Motor neuron (in vitro differentiated cells): Measurements from ENCODE around the gene USP46. TPM values are rescaled to one million over a fixed set of nuclear protein-coding genes. Genes with fewer than 3 reads are reported as not detected.

ENCODE experiments used
- ATAC-seq, 8 experiments: fragments of 200-7000 bp; cut with Tn5 transposase; replicated peaks in 6 of 8; 2 replicates each; pipeline ENCODE4 v1.8.0; 2021; ENCODE audit warnings: mild to moderate bottlenecking in 8 of 8, moderate library complexity in 8 of 8
- H3K27ac ChIP-seq, 2 donors: fragments of 250-450 bp; sonication (Bioruptor Pico); 2 replicates each; pipeline ENCODE4 v1.9.0; 2021; ENCODE audit warnings: antibody characterized with exemption in 2 of 2, mild to moderate bottlenecking in 2 of 2, moderate library complexity in 1 of 2
- H3K4me1 ChIP-seq, 2 donors: fragments of 250-450 bp; sonication (Bioruptor Pico); replicated peaks in 1 of 2; 2 replicates each; pipeline ENCODE4 v1.6.1; 2021; ENCODE audit warnings: antibody characterized with exemption in 2 of 2, mild to moderate bottlenecking in 2 of 2, moderate library complexity in 1 of 2
- H3K4me3 ChIP-seq, 5 donors: fragments of 250-450 bp; sonication (Bioruptor Pico); 2 replicates each; pipeline ENCODE4 v1.9.0; 2021; ENCODE audit warnings: antibody characterized with exemption in 5 of 5, mild to moderate bottlenecking in 5 of 5, moderate library complexity in 4 of 5
- WGBS, 10 experiments: fragments of 450-650 bp; shearing (Covaris generic); methylation state at CpG; one replicate each; pipeline ENCODE4 v1.0.0; 2022; 5-methylcytosine and 5-hydroxymethylcytosine counted together
- in situ Hi-C, 9 experiments: fragments of 400-800 bp; cut with MboI; loops; one replicate each; pipeline ENCODE4 v1.15.0; 2021; ENCODE audit warnings: low sequenced_read_pairs in 9 of 9, low pct_unique_long_range_greater_than_20kb in 2 of 9; ENCODE audit not compliant: unreplicated experiment in 9 of 9
- total RNA-seq, 8 experiments: library from RNA; unstranded; fragments of 300-600 nt; gene quantifications; 2 replicates each; pipeline versions ENCODE4 v1.2.3 to v1.2.4, GENCODE V29; 2022

USP46 gene, protein sequence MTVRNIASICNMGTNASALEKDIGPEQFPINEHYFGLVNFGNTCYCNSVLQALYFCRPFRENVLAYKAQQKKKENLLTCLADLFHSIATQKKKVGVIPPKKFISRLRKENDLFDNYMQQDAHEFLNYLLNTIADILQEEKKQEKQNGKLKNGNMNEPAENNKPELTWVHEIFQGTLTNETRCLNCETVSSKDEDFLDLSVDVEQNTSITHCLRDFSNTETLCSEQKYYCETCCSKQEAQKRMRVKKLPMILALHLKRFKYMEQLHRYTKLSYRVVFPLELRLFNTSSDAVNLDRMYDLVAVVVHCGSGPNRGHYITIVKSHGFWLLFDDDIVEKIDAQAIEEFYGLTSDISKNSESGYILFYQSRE
- total RNA-seq: 10 to 100 TPM in 6 of 8 experiments, 1 to 10 TPM in 2; 9.2 to 20.7 (median 13.0) TPM

DNA sequence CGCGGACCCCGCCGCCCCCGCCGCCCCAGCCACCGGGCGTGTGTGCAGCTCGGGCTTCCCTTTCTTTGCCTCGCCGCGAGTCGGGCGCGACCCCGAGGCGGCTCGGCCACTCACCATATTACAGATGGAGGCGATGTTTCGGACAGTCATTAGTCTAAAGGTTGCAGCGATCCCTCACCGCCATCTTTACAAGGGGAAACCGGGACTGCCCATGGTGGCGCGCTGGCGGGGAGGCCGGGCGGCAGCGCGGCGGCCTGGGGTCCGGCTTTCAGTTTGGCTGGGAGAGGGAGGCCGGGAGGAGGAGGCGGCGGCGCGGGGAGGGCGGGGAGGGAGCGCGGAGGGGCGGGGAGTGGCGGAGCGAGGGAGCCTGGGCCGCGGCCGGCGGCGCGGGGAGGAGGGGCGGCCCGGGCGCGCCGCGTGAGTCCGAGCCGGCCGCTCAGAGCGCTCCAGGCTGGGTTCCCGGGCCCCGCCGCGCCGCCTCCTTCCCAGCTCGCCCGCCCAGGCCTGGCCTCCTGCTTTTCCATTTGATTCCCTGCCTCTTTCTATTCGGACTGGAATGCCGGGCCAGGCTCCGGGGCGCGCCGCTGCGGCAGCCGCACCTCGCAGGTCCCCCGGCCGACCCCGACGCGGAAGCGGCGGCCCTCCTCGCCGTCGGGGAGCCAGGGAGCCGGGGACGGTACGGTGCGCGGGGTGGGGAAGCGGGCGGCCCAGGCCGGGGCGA, at the start of gene USP46:
TSS of gene USP46 (minus strand) at position 301 of the 721 bp plus-strand sequence. CDS start at position 150, 151 bp downstream.
- peak; percentile 88 to 93 (median 90) for ATAC-seq
- Histone ChIP-seq H3K27ac (peak within 1 kb of the TSS; percentile 84), H3K4me1 (peaks cover 10 to 11% of the 10 kb centered on the region in 2 donors), H3K4me3 (peak within 1 kb of the TSS; percentile 79 to 97 (median 91))
- 0% methylated on average over 4 to 13 of the region's 94 CpGs; no CpG with 5 or more reads in 8 of the 10 experiments for WGBS, 10 experiments
- in situ Hi-C loops: no loop called here

DNA sequence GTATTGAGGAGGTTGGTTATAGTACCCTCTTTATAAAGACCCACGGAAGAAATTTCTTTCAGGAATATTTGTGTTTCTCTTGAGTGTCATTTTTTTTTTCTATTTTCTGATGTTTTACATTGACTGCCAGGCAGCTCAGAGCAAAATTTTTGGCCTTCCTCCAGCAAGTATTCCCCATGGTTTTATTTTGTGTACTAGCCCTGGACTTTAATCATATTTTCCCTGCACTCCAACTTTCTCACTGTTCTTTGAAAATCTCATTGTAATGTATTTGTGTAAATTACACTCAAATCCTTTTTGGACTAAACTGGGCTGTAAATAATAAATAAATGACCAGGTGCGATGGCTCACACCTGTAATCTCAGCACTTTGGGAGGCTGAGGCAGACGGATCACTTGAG, 45.6 kb upstream of the USP46 start:
- ATAC-seq: no peak
- Histone ChIP-seq H3K27ac (no peak overlapping the region), H3K4me3 (no peak overlapping the region), H3K4me1 (no peaks in the 10 kb centered on the region)
- WGBS, 10 experiments: 28 to 94% (median 86%) methylated on average over 2 to 3 of the region's 3 CpGs; no CpG with 5 or more reads in 3 of the 10 experiments
- in situ Hi-C loops: loop anchor here in 1 of 9 experiments (25.0 kb wide), 1 partner anchor 317 kb away; no protein-coding TSS in a partner anchor

DNA sequence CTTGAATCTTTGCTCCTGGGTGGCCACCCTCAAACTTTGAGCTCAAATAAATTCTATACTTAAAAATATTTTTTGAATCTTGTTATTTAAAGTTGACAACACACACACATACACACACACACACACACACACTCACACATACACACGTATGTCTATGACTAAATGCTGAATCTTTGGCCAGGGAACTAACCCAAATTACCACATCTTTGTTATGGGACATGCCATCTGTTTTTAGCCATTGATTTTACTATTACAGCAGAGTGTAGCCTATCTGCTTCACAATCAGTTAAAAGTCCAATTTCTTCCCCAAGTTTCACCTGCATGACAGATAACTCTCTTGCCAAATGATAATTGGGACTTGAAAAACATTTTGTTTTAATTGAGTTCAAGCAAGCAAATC, 45.0 kb upstream of the USP46 start:
- H3K4me1 ChIP-seq: no peaks in the 10 kb centered on the region
- 0 to 71% (median 36%) methylated on average over 1 of the region's 1 CpG; no CpG with 5 or more reads in 6 of the 10 experiments for WGBS, 10 experiments
- no peak for ATAC-seq
- H3K4me3 ChIP-seq: no peak overlapping the region
- in situ Hi-C loops: loop anchor here in 1 of 9 experiments (25.0 kb wide), 1 partner anchor 317 kb away; no protein-coding TSS in a partner anchor
- no peak overlapping the region for H3K27ac ChIP-seq

DNA sequence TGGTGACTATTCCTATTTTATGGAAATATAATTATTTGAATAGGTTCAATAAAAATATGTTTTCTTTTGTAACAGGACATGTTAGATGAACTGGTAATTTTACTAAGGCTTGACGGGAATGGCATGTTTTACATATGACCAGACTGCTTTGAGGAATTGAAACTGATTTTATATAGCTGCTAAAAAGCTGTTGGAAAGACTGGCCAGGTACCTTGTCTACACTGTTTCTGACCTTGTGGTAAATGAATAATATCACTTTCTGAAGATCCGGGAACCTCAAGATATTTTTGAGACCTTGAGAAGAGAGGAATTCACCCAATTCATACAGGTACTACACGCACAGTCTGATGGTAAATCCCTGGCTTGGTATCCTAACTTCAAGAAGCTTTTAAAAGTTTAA, 42.1 kb upstream of the USP46 start:
- in situ Hi-C loops: loop anchor here in 1 of 9 experiments (25.0 kb wide), 1 partner anchor 314 kb away; no protein-coding TSS in a partner anchor
- no peak for ATAC-seq
- 68 to 100% (median 90%) methylated on average over 1 to 3 of the region's 3 CpGs for WGBS, 10 experiments

DNA sequence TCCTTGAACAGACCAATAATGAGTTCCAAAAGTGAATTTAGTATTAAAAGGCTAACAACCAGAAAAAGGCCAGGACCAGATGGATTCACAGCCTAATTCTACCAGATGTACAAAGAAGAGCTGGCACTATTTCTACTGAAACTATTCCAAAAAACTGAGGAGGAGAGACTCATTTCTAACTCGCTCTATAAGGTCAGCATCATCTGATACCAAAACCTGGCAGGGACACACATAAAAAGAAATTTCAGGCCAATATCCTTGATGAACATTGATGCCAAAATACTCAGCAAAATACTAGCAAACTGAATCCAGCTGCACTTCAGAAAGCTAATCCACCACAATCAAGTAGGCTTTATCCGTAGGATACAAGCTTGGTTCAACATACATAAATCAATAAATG, 35.8 kb upstream of the USP46 start:
- in situ Hi-C loops: no loop called here
- 6 to 100% (median 77%) methylated on average over 1 to 2 of the region's 2 CpGs; no CpG with 5 or more reads in 1 of the 10 experiments for WGBS, 10 experiments
- no peaks in the 10 kb centered on the region for H3K4me1 ChIP-seq
- ATAC-seq: no peak
- no peak overlapping the region for H3K27ac ChIP-seq
- no peak overlapping the region for H3K4me3 ChIP-seq

More for the DNA sequence above, 42.1 kb upstream of the USP46 start:
- no peaks in the 10 kb centered on the region for H3K4me1 ChIP-seq
- H3K27ac ChIP-seq: no peak overlapping the region
- H3K4me3 ChIP-seq: no peak overlapping the region

- no peak overlapping the region for H3K4me3 ChIP-seq
- H3K4me1 ChIP-seq: no peaks in the 10 kb centered on the region
- ATAC-seq: no peak
- in situ Hi-C loops: no loop called here
- no peak overlapping the region for H3K27ac ChIP-seq
Observed at GRCh38 chr4:52693492-52693891, 34.4 kb upstream of the USP46 start.

- H3K4me1 ChIP-seq: no peaks in the 10 kb centered on the region
- no peak for ATAC-seq
- in situ Hi-C loops: no loop called here
- no peak overlapping the region for H3K4me3 ChIP-seq
- H3K27ac ChIP-seq: no peak overlapping the region
Observed at GRCh38 chr4:52689096-52689495, 30.0 kb upstream of the USP46 start.

DNA sequence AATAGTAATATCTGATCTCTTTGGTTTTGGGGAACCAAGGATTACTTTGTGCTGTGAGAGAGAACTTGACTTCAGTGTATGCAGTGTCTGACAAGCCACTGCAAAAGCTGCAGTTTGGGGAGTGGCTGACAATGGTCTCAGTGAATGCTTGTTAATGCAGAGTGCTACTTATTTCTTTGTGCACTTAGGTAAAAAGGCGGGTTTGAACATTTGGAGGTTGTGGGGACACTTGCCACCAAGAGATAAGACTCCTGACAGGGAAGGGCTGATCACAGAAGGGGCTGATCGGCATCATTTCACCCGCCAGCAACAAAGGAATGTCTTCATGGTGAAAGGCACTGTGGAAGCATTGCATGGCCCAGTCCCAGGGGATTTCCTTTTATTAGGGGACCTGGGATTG, 28.6 kb upstream of the USP46 start:
- Histone ChIP-seq H3K4me1 (no peaks in the 10 kb centered on the region), H3K4me3 (no peak overlapping the region), H3K27ac (no peak overlapping the region)
- in situ Hi-C loops: no loop called here
- ATAC-seq: no peak
- 25 to 93% (median 70%) methylated on average over 1 to 3 of the region's 3 CpGs; no CpG with 5 or more reads in 2 of the 10 experiments for WGBS, 10 experiments

- H3K27ac ChIP-seq: no peak overlapping the region
- H3K4me3 ChIP-seq: no peak overlapping the region
- 69 to 100% (median 83%) methylated on average over 1 to 5 of the region's 6 CpGs; no CpG with 5 or more reads in 1 of the 10 experiments for WGBS, 10 experiments
- no peaks in the 10 kb centered on the region for H3K4me1 ChIP-seq
- ATAC-seq: no peak
- in situ Hi-C loops: no loop called here
Observed at GRCh38 chr4:52685316-52685715, 26.2 kb upstream of the USP46 start.

DNA sequence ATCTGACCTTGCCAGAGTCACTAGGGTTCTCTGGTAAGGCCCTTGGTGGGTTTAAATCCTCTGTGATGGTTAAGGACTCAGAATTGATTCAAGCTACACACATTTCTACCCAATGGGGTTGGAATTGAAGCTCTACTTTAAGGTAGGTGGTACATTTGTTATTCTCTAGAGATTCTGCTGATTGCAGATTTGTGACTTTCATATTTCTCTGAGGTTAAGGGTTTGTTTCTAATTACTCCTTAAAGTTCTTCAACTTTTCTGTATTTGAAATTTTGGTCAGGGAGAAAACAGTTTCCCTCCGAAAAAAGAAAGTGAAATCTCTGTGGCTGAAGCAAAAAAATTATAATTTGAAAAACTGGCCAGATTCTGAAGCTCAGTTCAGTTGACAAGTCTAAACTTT, 25.8 kb upstream of the USP46 start:
- 0 to 100% (median 75%) methylated on average over 1 of the region's 1 CpG; no CpG with 5 or more reads in 1 of the 10 experiments for WGBS, 10 experiments
- in situ Hi-C loops: no loop called here
- no peak overlapping the region for H3K4me3 ChIP-seq
- H3K4me1 ChIP-seq: no peaks in the 10 kb centered on the region
- no peak overlapping the region for H3K27ac ChIP-seq
- no peak for ATAC-seq

DNA sequence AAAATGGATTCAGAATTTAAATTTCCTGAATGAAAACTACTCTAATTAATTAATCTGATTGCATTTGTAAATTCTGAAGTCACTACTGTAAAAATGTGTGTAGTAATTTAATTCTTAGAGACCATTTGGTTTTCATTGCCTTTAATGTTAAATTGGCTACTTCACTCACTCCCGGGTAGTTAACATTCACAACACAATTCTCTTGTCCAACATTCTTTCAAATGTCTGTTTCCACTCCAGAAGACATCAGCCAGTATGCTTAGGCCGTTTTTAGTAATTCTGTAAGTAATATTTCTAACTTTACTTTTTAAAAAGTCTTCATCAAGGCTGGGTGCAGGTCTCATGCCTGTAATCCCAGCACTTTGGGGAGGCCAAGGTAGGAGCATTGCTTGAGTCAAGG, 21.3 kb upstream of the USP46 start:
- no peaks in the 10 kb centered on the region for H3K4me1 ChIP-seq
- 0 to 93% (median 67%) methylated on average over 1 to 2 of the region's 2 CpGs; no CpG with 5 or more reads in 2 of the 10 experiments for WGBS, 10 experiments
- ATAC-seq: no peak
- in situ Hi-C loops: no loop called here
- no peak overlapping the region for H3K4me3 ChIP-seq
- H3K27ac ChIP-seq: no peak overlapping the region

GRCh38 chr4:52676536-52676935, 17.4 kb upstream of the USP46 start:
- no peaks in the 10 kb centered on the region for H3K4me1 ChIP-seq
- in situ Hi-C loops: no loop called here
- no peak for ATAC-seq
- no peak overlapping the region for H3K27ac ChIP-seq
- H3K4me3 ChIP-seq: no peak overlapping the region
- WGBS, 10 experiments: 40 to 100% (median 77%) methylated on average over 1 of the region's 1 CpG; no CpG with 5 or more reads in 4 of the 10 experiments

- Histone ChIP-seq H3K4me3 (no peak overlapping the region), H3K27ac (no peak overlapping the region), H3K4me1 (no peaks in the 10 kb centered on the region)
- no peak for ATAC-seq
- in situ Hi-C loops: no loop called here
- 28 to 100% (median 64%) methylated on average over 2 to 3 of the region's 3 CpGs; no CpG with 5 or more reads in 1 of the 10 experiments for WGBS, 10 experiments
Observed at GRCh38 chr4:52675111-52675510, 16.0 kb upstream of the USP46 start.
